Measurements from ENCODE around the gene PHTF1. TPM values are rescaled to one million over a fixed set of nuclear protein-coding genes. Genes with fewer than 3 reads are reported as not detected.

The PHTF1 gene
- total and polyA plus RNA-seq, 10 of the 15 experiments (the other 5 are each of a cell fraction or from before 2014, with no cell fraction given) = 7.8 to 37.6 (median 24.1) TPM

GRCh38 chr1:113792986-113793385 lies 33.7 kb upstream of the PHTF1 start (continued):
- TF ChIP-seq STAT1 (conservative IDR thresholded peaks at IDR 0.05) = no peak
- no peak for TF ChIP-seq MYC (IDR thresholded peaks at IDR 0.05; ENCODE audit: insufficient read depth, insufficient read length, insufficient replicate concordance, low read length, severe bottlenecking)
- no peak for TF ChIP-seq ZSCAN29 (IDR thresholded peaks at IDR 0.05)
- TF ChIP-seq SREBF1 (IDR thresholded peaks at IDR 0.05; ENCODE audit: low read length) = no peak
- TF ChIP-seq NBN (IDR thresholded peaks at IDR 0.05) = no peak
- no peak for TF ChIP-seq CBFB (IDR thresholded peaks at IDR 0.05; ENCODE audit: low read depth)
- TF ChIP-seq HDAC6 (IDR thresholded peaks at IDR 0.05; ENCODE audit: unreplicated experiment) = no peak
- TF ChIP-seq GATAD2B (conservative IDR thresholded peaks at IDR 0.05; ENCODE audit: low read depth) = no peak

GRCh38 chr1:113792471-113792870 lies 33.2 kb upstream of the PHTF1 start:
- no peak overlapping the region for H3K4me2 ChIP-seq (ENCODE audit: control insufficient read depth, insufficient read depth)
- H2AFZ ChIP-seq (ENCODE audit: control insufficient read depth, low read depth, low read length) = no peak overlapping the region
- FAIRE-seq (peak; percentile 47), DNase-seq (ENCODE audit: low read depth, low spot score) (no peak), ATAC-seq (peak; percentile 42)
- no peaks in the 10 kb centered on the region for H4K20me1 ChIP-seq (ENCODE audit: control insufficient read depth, insufficient read depth)
- ChIA-PET POLR2A (interaction anchor here (0.8 to 8.2 kb wide), 9 partner anchors 8 to 78 kb away, joined by 3 to 40 read pairs (median 4); partner anchors contain the start of gene RSBN1), RAD21 (ENCODE audit: unreplicated experiment) (interaction anchor here (3.2 to 3.9 kb wide), 2 partner anchors 8 to 34 kb away, joined by 39 to 51 read pairs; partner anchors contain the start of gene PHTF1), CTCF (interaction anchor here (1.1 to 2.5 kb wide), 4 partner anchors 8 to 77 kb away, joined by 3 to 23 read pairs (median 4); no protein-coding TSS in a partner anchor), SMC1A (ENCODE audit: uncharacterized antibody, unreplicated experiment) (interaction anchor here (0.6 to 10.5 kb wide), 9 partner anchors 6 to 48 kb away, joined by 3 to 134 read pairs (median 7); partner anchors contain the start of genes PHTF1 and RSBN1)
- in situ Hi-C loops (cut with MboI) (no loop called here), intact Hi-C loops (cut with micrococcal nuclease; ENCODE audit: unreplicated experiment) (loop anchor here (5.0 kb wide), 1 partner anchor 35 kb away; the partner anchor contains the start of gene PHTF1)
- no peak overlapping the region for H3K9ac ChIP-seq (ENCODE audit: control insufficient read depth, insufficient read depth, low read length)
- WGBS (ENCODE audit: insufficient coverage, insufficient replicate concordance, low lambda C conversion rate, missing lambda C conversion rate) = 80% methylated on average over 5 of the region's 5 CpGs
- BruUV-seq (replicated peaks) = no TSS peak
- peaks cover 0 to 14% of the 10 kb centered on the region in 2 experiments for H3K36me3 ChIP-seq (ENCODE audit: control insufficient read depth in 2 of 2, insufficient read depth in 2 of 2, low read length in 1 of 2)
- TF ChIP-seq BCLAF1 (IDR thresholded peaks at IDR 0.05) = no peak
- no peak for TF ChIP-seq RCOR1 (conservative IDR thresholded peaks at IDR 0.05; ENCODE audit: low read depth, low read length)
- TF ChIP-seq RUNX3 (IDR thresholded peaks at IDR 0.05; ENCODE audit: low read length) = 0 out of 2 replicates have a peak, but pooled peaks have one; percentile 9
- no peak overlapping the region for H3K4me3 ChIP-seq
- H3K4me1 ChIP-seq (ENCODE audit: control insufficient read depth, insufficient read depth, low read length) = peaks cover 10% of the 10 kb centered on the region
- H3K27me3 ChIP-seq (replicated peaks in 1 of 2; ENCODE audit: control insufficient read depth in 2 of 2, insufficient read depth in 2 of 2, low read length in 1 of 2) = no peaks in the 10 kb centered on the region
- peaks cover 2% of the 10 kb centered on the region; the same call in 2 of the 3 replicates for H3K9me3 ChIP-seq (replicated peaks; ENCODE audit: control insufficient read depth, insufficient read depth, low read length)
- no peak overlapping the region; the same call in 1 of the 2 replicates for H3K27ac ChIP-seq (ENCODE audit: control insufficient read depth, insufficient read depth)
- H3K79me2 ChIP-seq (ENCODE audit: control insufficient read depth, insufficient read depth, low read length) = peaks cover 5% of the 10 kb centered on the region
